Hematopoietic multipotent progenitor cell treated with erythropoietin and hydrocortisone succinate and interleukin-3 and kit ligand, for 17 days (in vitro differentiated cells): ENCODE data around the gene TMEM97.

ENCODE experiments used
- DNase-seq: peaks from one replicate; pipeline ENCODE4 v3.0.0-alpha.2; 2015; ENCODE audit warnings: low spot score

TMEM97 gene

DNA sequence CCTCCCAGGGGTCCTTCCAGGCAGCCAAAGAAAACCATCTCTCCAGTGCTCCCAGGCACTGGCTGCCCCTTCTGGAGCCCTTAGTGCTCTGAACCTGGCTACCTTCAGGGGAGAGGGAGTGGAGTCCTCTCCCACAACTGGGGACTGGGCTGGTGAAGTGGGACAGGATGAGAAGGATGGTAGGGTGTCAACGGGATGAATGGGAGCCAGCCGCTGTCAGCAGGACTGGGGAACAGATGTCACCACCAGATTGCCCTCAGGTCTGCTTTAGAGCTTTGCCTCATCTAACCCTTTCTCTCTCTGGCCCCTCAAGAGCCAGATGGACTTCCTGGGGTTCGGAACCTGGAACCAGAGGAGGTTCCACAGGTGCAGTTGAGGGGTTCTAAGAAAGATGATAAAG lies 46.5 kb downstream of the TMEM97 start:
- no peak for DNase-seq

DNA sequence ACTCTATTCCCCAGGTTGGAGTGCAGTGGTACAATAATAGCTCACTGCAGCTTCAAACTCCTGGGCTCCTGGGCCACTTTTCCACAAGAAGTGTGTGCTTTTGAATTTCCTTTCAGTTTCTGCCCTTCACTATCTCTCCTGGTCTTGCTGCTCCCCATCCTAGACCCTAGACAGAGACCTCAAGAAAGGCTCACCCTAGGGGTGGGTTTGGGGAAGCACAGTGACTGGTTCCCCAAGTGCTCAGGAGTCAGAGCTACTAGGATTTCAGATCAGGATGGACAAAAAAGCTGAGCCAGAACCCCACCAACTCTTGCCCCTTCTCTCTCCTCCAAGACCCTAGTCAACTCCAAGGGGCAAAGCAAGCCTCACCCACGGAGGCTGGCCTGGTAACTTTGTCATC lies 47.6 kb downstream of the TMEM97 start:
- DNase-seq, result no peak

DNA sequence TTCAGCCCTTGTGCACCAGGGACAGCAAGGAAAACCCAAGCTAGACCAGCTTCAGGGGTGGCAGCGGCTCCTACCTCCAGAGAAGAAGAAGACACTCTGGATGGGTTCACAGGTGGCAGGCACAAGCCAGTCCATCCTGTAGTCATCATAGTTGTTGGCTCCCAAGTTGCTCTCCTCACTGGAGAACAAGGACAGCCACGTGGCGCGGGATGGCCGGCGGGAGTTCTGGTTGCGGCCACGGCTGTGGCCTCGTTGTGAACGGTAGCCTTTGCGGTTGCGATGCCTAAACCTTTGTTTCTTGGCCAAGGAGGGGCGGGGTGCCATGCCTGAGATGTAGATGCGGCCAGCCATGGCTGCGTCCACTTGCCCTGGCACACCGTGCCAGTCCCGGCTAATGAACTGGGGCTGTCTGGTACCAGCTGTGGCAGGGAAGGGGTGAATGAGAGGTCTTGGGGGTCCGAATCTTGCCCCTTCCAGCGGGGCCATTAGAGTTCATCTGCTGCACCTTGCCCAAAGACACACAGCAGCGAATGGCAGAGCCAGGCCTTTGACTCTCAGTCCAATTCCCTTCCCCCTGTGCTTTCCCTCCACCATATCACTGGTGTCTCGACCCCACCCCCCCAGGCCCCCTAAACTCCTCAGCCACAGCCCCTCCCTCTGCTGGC lies 48.8 kb downstream of the TMEM97 start:
- DNase-seq, result no peak

DNA sequence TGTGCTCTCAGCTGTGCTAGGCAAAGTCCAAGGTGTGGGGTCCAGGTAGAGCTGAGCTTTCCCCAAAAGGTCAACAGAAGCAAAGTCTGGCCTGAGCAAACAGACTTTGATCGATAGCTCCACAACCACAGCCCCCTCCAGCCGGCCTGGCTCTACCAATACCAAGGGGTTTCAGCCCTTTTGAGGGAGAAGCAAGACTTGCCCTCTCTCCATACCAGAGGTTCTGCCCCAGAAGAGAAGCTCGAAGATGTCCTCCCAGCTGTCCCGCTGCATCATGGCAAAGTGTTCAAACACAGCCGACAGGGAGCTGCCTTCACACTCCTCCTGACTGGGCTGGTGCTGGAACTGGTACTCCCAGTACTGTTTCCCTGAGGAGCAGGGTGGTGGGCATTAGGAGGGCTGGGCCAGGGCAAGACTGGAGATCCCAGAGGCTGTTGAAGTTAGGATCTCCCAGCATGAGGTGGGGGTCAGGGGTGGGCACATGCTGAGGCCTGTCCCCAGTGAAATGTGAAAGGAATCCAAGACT lies 49.4 kb downstream of the TMEM97 start:
- no peak for DNase-seq

DNA sequence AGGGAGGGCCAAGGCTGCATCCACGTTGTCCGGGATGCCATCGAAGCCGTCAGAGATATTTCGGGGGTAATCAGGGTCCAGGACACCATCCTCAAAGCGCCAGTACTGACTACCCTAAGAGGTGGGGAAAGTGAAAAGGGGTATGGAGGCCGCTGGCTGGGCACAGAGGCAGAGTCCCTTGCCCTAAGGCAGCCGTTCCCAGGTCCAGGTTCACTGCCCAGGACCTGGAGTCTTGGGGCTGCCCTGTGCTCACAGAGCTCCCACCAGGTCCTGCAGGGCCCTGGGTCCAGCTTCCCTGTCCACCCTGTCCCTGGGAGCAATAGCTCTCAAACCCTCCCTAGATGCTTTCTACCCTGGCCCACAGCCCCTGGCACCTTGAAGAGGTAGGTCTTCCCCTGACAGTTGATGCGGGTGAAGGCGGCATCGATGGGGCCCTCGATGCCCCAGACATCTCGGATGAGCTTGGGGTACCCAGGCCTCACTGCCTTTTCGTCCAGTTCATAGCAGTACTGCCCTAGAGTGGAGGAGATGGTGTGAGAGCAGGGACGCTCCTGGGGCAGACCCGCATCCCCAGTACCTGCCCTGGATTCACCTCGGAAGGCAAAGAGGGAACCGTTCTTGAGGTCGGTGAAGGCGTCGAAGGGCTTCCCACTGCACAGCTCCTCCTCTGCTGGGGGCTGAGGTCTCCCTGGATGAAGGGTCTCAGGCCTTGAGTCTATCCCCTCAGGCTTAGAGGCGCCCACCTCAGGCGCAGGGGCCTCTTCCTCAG lies 50.1 kb downstream of the TMEM97 start:
- no peak for DNase-seq

DNA sequence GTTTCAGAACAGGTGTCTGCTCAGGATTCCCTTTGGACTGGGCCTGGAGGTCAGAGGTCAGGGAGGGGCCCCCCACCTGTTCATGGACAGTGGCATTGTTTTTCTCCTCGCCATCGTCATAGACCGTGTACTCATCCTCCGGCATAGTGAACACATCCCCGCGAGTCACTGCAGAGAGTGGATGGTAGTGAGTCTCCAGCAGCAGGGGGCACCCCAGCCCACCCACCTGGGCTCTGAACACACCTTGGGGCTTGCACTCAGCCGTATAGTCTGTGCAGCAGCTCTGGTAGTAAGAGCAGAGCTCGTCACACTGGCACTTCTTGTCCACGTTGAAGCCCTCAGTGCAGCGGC lies 50.7 kb downstream of the TMEM97 start:
- DNase-seq, result no peak

DNA sequence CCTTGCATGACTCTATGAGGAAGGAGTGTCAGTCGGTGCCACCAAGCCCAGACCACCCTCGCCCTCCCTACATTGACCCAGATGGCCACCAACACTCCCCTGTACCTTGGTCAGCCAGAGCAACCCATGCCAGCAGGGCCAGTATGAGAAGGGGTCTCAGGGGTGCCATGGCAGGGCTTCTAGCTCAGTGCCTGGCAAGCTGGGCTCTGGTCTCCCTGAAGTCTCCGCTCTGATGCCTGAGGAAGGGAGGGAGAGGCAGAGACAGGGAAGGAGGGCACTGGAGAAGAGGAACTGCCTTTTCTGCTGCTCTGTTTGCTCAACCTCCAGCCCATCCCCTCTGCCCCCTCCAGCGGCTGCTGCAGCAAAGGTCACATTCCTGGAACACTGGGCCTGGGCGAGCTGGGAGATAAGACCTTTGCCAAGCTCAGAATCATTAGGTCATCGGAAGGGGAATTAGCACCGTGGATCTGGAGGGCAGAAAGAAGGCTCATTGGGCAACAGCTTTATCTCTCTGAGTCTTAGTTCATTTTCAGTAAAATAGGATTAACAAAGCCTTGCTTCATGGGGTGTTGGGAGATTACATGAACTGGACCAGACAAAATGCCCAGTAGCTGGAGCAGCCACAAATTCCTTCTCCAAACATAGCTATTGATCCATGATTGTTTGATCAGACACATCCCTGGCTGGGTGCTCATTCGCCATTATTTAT lies 51.2 kb downstream of the TMEM97 start, which contains the start of gene VTN:
TSS of gene VTN (minus strand) at position 273 of the 709 bp plus-strand sequence. CDS start at position 169, 104 bp downstream.
- no peak for DNase-seq

DNA sequence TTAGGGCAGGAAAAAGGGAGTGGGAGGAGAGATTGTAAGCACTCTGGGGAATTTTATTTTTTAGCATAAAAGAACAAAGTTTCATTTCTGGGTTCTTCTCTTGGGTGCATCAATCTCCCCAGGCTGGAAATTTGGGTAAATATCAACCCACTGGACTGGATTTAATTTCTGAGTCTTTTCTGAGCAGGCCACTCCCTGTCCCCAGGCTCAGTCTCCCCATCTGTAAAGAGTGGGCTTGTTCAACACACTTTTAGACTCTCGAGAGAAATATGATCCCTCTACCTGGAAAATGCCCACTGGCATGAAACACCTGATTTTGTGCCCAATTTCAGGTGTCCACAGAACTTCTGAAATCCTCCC lies 51.7 kb downstream of the TMEM97 start:
- no peak for DNase-seq

DNA sequence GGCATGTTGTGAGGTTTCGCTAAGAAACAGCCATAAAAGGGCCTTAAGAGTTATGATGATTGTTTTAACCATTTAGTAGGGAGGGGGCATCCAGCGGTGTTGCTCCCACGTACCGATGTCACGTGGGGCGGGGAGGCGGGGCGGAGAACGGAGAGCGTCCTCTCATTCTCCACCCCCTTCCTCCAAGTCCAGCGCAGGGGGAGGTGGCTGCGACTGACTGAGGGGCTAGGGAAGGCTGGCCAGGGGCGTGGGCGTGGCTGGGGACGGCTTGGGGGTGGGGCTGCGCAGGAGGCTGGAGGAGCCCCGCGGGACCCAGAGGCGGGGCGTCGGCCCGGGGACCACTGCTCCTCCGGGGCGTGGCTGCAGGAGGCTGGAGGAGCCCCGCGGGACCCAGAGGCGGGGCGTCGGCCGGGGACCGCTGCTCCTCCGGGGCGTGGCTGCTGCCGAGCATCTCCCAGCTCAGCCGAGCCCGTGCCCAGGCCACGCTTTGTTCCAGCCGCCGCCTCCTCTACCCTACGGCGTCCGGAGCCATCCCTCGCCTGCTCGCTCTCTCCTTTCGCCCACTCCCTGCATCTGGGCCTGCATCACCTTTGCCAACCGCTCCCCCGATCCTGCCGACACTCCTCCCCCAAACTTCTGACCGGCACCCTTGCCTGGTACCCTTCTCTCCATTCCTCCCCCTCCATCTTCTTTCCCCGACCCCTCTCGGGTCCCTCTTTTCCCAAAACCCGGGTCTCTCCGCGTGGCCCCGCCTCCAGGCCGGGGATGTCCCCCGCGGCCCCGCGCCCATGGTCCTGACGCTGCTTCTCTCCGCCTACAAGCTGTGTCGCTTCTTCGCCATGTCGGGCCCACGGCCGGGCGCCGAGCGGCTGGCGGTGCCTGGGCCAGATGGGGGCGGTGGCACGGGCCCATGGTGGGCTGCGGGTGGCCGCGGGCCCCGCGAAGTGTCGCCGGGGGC lies 52.5 kb downstream of the TMEM97 start, which contains the start of gene SARM1:
TSS of gene SARM1 (plus strand) at position 450 of the 958 bp plus-strand sequence. CDS start at position 789, 339 bp downstream.
- DNase-seq, result peak; percentile 17

DNA sequence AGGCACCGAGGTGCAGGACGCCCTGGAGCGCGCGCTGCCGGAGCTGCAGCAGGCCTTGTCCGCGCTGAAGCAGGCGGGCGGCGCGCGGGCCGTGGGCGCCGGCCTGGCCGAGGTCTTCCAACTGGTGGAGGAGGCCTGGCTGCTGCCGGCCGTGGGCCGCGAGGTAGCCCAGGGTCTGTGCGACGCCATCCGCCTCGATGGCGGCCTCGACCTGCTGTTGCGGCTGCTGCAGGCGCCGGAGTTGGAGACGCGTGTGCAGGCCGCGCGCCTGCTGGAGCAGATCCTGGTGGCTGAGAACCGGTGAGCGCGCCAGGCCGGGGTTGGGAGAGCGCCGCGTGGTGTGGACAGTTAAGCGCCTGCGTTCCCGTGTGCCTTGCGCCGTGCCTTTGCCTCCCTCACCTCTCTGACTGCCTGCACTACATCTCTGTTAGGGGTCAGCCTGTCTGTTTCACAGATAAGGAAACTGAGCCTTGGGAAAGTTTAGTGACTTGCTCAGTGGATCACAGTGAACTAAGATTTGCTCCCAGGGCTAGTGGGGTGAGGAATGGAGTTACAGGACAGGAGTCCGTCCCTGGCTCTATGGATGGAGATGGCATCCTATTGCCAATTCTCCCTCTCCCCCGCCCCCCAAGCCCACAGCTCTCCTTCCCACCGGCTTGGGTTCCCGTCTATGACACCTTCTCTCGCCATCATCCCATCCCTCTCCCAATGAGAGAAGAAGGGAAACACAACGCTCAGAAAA lies 53.4 kb downstream of the TMEM97 start:
- DNase-seq, result no peak

DNA sequence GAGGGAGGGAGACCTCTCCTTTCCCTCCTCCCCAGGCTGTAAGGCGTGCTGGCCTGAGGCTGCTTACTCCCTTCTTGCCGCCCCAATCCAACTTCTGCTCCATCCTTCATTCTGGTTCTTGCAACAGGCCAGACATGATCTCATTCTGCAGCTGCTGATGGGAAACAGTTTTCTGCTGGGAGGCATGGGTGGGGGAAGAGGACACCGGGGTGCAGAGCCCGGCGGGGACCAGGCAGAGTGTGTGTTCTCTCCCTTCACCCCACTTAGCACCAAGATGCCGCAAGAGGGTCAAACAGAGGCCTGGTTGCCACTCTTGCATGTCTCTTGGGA lies 53.9 kb downstream of the TMEM97 start:
- no peak for DNase-seq
